ENCODE results near the gene STAC. TPM values are rescaled to one million over a fixed set of nuclear protein-coding genes. Genes with fewer than 3 reads are reported as not detected.

STAC gene
- total and polyA plus RNA-seq, 12 donors: 0.13 to 1.5 (median 0.42) TPM

GRCh38 chr3:36433511-36433910 lies 53.2 kb downstream of the STAC start:
- no peak for DNase-seq
- Histone ChIP-seq H3K27ac (no peak overlapping the region), H3K36me3 (no peaks in the 10 kb centered on the region)

GRCh38 chr3:36434687-36435426 lies 54.6 kb downstream of the STAC start:
- H3K27me3 ChIP-seq: no peaks in the 10 kb centered on the region
- intact Hi-C loops (cut with DNase I): no loop called here
- H3K4me1 ChIP-seq: no peaks in the 10 kb centered on the region
- TF ChIP-seq CTCF (IDR thresholded peaks at IDR 0.05): no peak
- no peak for DNase-seq
- no peak for ATAC-seq
- 79 to 92% methylated on average over 2 of the region's 2 CpGs for WGBS, 2 donors
- H3K36me3 ChIP-seq: no peaks in the 10 kb centered on the region
- no peaks in the 10 kb centered on the region for H3K9me3 ChIP-seq
- no peak overlapping the region for H3K4me3 ChIP-seq
- H3K27ac ChIP-seq: no peak overlapping the region

More at GRCh38 chr3:36433511-36433910, 53.2 kb downstream of the STAC start:
- H3K4me1 ChIP-seq: no peaks in the 10 kb centered on the region
- no peak for TF ChIP-seq CTCF (IDR thresholded peaks at IDR 0.05)
- H3K4me3 ChIP-seq: no peak overlapping the region
- H3K27me3 ChIP-seq: no peaks in the 10 kb centered on the region
- intact Hi-C loops (cut with DNase I): no loop called here
- H3K9me3 ChIP-seq: no peaks in the 10 kb centered on the region
- ATAC-seq: no peak

DNA sequence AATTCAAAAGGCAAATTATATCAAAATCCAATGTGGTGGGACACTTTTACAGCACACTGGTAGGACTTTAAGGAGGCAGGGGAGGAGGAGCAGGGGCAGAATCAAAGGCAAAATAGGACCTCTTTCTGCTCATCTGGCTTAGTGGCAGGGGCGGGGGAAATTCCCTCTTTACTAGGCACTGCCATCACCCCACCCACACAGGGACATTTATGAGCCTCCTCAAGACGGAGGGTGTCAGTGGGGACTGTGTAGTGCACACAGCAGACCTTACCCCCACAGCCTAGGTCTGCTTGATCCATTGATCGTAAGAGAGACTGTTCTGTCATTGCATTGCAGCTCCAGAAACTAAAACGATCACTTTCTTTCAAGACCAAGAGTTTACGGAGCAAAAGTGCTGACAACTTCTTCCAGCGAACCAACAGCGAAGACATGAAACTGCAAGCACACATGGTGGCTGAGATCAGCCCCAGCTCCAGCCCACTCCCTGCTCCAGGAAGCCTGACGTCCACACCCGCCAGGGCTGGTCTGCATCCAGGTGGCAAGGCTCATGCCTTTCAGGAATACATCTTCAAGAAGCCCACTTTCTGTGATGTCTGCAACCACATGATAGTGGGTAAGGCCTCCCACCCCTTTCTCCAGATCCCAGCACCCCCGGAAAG lies 62.9 kb downstream of the STAC start:
- intact Hi-C loops (cut with DNase I): no loop called here

DNA sequence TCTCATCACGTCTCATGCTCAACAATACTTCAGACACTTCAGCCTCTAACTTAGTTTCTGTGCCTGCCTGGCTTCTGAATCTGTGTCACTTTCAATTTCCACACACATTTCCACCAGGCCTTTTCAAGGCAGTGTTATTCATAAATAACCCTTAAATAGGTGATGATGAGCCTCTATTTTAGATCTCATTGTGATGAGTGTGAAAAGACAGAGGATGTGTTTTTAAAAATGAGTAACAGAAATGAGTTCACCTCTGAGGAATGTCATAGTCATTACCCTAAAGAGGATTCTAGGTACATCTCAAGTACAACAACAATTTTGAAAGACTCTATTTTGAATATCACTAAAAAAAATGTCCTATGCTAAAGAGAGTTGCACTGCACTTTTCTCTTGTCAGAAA lies 64.6 kb downstream of the STAC start:
- ATAC-seq (no peak), DNase-seq (no peak)
- Histone ChIP-seq H3K36me3 (no peaks in the 10 kb centered on the region), H3K4me3 (no peak overlapping the region), H3K27ac (no peak overlapping the region), H3K4me1 (no peaks in the 10 kb centered on the region), H3K9me3 (no peaks in the 10 kb centered on the region), H3K27me3 (no peaks in the 10 kb centered on the region)
- TF ChIP-seq CTCF (IDR thresholded peaks at IDR 0.05): no peak
- intact Hi-C loops (cut with DNase I): no loop called here
- 88 to 89% methylated on average over 1 of the region's 1 CpG for WGBS, 2 donors

More for the DNA sequence above, 62.9 kb downstream of the STAC start:
- H3K4me3 ChIP-seq: no peak overlapping the region
- TF ChIP-seq CTCF (IDR thresholded peaks at IDR 0.05): no peak
- H3K27me3 ChIP-seq: no peaks in the 10 kb centered on the region
- H3K27ac ChIP-seq: no peak overlapping the region
- no peaks in the 10 kb centered on the region for H3K36me3 ChIP-seq
- ATAC-seq (no peak), DNase-seq (no peak)
- no peaks in the 10 kb centered on the region for H3K9me3 ChIP-seq
- 75 to 80% methylated on average over 10 of the region's 10 CpGs for WGBS, 2 donors
- no peaks in the 10 kb centered on the region for H3K4me1 ChIP-seq
